Hippocampal formation (tissue), 2 donors: ENCODE measurements around the gene RBM4.
"Not testable (repeated sequence)": the region's sequence is repeated elsewhere in the genome, so short reads cannot be mapped to it uniquely, and the experiment has no call there.

Experiments used
- DNase-seq, 2 donors: peaks; one replicate each; lab custom pipeline; 2025; lab: John Stamatoyannopoulos, UW

RBM4 gene, protein sequence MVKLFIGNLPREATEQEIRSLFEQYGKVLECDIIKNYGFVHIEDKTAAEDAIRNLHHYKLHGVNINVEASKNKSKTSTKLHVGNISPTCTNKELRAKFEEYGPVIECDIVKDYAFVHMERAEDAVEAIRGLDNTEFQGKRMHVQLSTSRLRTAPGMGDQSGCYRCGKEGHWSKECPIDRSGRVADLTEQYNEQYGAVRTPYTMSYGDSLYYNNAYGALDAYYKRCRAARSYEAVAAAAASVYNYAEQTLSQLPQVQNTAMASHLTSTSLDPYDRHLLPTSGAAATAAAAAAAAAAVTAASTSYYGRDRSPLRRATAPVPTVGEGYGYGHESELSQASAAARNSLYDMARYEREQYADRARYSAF

GRCh38 chr11:66638177-66639065 is at the start of gene RBM4:
Gene RBM4 (plus strand): TSS chr11:66638703. CDS start chr11:66639712, 1,009 bp downstream.
- peak; percentile 99 to 100 for DNase-seq

- not testable (repeated sequence) for DNase-seq
Measured at GRCh38 chr11:66589315-66589714, 49.2 kb upstream of the RBM4 start.

DNA sequence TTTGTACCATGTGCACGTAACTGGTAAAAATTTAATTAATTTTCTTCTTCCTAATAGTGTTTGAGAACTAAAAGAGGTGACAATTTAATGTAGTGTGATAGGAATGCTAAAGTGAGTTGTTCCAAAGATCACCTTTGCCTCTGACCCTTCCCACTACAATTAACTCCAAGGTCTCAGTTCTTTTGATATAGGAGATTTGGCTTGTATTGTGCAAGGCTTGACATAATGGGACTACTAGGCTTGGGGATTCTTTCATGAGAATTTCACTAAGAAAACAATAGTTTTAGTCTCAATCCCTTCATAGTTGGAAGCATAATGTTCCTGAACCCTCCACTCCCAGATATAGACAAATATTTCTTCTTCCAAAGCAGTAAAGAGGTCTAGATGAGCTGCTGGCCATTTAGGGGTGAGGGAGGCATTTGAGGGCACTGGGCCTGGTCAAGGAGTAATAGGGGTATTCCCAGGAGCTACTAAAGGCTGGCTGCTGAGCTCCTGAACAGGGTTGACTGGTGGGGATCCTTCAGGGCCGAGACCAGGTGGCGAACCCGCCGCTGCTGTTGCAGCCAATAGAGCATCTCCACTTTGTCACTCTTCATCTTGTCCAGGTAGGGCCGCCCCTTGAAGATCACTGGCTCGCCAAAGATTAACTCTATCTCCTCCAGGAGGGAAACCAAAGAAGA is 48.4 kb upstream of the RBM4 start:
- no peak for DNase-seq

- no peak for DNase-seq
Measured at GRCh38 chr11:66591175-66591574, 47.3 kb upstream of the RBM4 start.

- DNase-seq = peak; percentile 91 to 93
Measured at GRCh38 chr11:66592457-66593302, 45.8 kb upstream of the RBM4 start, which contains the start of the genes CCDC87 and CCS. Gene CCDC87 (minus strand): TSS chr11:66593063. CDS start chr11:66593015, 48 bp downstream. Gene CCS (plus strand): TSS chr11:66593185. CDS start chr11:66593262, 77 bp downstream.

DNA sequence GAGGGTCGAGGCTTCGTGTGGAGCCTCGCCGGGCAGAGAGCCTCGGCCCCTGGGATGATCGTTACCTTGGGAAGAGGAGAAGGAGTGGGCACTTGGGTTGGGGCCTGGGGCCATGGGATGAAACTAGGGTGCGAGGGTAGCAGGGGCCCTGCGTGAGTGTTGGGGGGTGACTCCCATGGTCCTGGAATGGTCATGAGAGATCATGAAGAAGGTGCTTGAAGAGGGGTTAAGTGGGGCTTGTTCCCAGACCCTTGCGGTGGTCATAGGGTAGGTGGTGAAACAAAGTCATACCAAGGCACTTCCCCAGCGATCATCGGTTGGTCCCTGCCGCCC is 45.2 kb upstream of the RBM4 start:
- no peak for DNase-seq

DNA sequence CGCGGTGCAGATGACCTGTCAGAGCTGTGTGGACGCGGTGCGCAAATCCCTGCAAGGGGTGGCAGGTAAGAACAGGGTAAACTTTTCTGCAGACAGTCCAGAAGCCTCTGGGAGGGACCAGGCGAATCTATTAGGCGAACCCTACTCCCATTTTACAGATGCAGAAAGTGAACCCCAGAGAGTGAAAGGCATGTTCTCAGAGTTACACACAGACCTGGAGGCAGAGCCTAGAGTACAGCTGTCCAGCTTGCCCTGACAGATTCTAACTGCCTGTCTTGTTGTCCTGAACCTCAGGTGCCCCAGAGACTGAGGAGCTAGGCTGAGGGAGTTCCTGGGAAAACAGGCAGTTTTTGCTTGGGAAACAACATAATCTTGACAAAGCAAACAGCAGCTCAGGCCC is 44.9 kb upstream of the RBM4 start:
- no peak for DNase-seq

DNA sequence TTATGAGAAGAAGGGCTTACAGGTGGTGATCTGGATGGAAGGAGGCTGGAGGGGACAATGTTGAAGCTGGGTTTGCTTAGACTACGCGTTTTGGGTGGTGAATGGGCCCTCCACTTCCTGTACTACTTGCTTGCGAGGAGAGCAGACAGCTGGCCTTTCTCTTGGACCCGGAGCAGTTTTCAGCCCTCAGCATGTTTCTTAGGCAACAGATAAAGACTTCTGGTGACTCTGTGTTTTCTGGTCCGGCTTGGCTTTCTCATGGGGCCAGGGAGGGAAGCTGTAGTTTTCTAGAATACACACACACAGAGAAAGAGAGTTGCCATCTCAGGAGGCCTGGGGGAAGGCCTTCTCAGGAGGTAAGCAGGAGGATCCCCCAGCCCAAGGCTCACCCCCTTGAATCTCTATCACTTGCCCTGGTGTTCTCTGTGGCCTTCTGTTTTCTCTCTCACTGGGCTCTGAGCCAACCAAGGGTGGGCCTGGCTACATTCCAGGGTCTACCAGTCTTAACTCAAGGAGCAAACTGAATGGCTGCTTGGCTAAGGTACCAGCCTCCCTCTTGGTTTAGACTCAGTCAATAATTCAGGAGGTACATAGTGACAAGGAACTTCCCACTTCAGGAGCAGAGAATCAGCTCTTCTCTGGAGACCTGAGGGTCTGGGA is 43.1 kb upstream of the RBM4 start:
- DNase-seq = no peak

DNA sequence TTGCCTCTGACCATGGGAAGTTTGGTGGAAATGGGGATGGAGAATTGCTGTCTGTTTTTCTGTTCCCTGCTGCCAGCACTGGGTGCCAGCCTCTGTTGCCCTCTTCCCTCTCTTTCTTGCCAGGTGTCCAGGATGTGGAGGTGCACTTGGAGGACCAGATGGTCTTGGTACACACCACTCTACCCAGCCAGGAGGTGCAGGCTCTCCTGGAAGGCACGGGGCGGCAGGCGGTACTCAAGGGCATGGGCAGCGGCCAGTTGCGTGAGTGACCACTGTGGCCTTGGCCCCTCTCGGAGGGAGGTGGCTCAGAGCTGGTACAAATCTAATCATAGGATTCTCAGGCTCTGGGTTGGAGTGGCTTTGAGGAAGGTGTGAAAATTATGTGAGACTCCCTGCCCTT is 39.5 kb upstream of the RBM4 start:
- DNase-seq = no peak

GRCh38 chr11:66600219-66600618 is 38.3 kb upstream of the RBM4 start:
- no peak for DNase-seq

DNA sequence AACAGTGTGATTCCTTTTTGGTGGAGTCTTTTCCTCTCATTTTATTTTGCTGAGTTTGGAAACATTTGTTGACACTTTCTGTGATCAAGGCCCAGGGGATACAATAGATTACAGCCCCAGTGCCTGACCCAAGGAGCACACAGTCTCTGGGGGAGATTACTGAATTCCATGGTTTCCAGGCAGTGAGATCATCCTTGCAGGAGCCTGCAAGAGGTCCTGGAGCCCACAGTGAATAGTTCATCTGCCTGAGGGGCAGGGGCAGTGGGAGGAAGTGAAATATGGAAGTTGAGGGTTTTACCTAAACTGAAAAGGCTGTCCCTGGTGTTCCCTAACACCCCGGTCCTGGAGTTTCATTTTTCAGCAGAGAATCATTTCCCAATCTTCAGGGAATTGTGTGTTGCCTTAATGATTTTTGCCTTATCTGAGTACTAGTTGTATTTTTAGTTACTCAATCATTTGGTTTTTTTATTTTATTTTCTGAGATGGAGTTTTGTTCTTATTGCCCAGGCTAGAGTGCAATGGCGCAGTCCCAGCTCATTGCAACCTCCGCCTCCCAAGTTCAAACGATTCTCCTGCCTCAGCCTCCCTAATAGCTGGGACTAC is 37.8 kb upstream of the RBM4 start:
- no peak for DNase-seq

DNA sequence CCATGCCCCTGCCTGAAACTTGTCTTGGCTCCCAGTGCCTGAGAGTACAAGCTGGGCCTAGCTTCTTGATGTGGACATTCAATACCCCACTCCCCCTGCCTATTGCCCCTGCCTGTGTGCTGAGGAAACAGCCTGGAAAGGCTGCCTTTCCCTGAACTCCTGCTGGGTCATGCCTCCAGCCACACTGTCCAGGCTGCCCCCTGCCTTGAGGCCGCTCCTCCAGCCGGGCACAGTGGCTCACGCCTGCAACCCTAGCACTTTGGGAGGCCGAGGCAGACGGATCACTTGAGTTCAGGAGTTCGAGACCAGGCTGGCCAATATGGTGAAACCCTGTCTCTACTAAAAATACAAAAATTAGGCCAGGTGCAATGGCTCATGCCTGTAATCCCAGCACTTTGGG is 35.4 kb upstream of the RBM4 start:
- DNase-seq = no peak

DNA sequence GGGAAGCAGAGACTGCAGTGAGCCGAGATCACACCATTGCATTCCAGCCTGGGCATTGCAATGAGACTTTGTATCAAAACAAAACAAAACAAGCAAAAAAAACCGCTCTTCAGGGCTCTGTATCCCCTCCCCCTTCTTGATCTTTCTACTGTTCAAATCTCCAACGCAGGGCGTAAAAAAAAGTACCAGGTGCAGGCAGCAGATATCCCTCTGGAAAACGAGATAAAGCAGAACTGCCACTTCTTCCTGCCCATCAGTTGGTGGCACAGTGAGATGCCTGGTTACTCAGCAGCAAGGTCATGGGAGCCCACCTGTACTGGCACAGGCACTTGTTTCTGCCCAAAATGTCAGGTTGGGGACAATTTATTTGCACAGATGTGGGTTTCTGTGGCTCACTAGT is 34.3 kb upstream of the RBM4 start:
- DNase-seq = no peak

GRCh38 chr11:66606608-66607007 is 31.9 kb upstream of the RBM4 start:
- DNase-seq = not testable (repeated sequence)

DNA sequence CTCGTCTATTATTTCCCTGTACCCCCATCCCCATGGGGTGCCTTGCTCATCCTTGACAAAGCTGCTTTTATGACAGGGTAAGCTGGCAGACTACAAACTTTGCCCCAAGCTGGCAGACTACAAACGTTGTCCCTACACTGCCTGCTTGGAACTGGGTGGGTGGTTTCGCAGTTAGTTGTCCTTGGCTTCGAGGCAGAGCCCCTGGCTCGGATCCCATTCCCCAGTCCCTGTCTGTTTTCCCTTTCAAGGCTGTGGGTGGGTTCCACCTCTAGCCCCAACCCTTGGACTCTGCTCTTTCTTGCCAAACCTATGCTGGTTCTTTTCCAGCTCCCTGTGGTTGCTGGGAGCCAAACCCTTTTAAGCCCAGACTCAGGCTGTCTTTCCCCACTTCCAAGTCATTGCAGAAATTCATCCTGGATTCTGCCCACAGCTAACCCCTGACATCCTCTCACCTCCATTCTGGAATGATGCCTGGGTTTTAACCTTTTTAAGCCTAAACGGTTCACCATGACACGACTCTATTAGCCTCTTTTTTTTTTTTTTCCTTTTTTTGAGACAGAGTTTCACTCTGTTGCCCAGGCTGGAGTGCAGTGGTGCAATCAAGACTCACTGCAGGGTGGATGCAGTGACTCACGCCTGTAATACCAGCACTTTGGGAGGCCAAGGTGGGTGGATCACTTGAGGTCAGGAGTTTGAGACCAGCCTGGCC is 31.2 kb upstream of the RBM4 start:
- DNase-seq = peak in 1 of 2 donors; percentile 31

DNA sequence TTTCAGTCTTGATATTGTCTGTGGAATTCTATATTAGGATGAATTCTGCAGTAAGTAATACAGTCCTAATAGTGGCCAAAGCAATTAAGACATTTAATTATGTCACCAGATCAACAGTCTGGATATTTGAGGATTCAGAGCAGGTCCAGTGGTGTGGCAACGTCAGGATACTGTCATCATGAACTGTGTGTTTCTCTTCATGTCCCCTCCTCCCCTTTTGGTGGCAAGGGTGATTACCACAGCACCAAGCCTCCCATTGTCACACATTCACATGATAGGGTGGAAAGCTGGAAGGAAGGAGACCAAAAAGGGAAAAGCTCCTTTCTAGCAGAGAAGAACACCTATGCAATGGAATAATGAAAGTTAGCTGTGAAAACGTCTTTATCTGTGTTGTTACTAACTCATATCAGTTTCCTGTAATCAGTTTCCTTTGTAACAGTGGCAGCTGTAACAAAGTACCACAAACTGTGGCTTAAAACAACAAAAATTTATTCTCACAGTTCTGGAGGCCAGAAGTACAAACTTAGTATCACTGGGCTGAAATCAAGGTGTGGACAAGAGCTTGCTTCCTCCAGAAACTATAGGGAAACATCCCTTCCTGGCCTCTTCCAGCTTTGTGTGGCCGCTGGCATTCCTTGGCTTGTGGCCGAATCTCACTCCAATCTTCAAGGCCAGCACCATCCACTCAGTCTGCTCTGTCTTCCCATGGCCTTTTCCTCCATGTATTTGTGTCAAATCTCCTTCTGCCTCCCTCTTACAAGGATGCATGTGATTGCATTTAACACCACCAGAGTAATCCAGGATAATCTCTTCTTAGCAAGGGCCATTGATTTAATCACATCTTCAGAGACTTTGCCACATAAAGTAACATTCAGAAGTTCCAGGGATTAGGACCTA is 28.5 kb upstream of the RBM4 start:
- no peak for DNase-seq

- DNase-seq = no peak
Measured at GRCh38 chr11:66612458-66612857, 26.0 kb upstream of the RBM4 start.

- no peak for DNase-seq
Measured at GRCh38 chr11:66614073-66614472, 24.4 kb upstream of the RBM4 start.
